ENCODE data around the gene NR2F1. TPM values are rescaled to one million over a fixed set of nuclear protein-coding genes. Genes with fewer than 3 reads are reported as not detected.

NR2F1 gene
- total RNA-seq, 6 experiments from 2014 or later = 21.1 to 27.5 (median 23.6) TPM

DNA sequence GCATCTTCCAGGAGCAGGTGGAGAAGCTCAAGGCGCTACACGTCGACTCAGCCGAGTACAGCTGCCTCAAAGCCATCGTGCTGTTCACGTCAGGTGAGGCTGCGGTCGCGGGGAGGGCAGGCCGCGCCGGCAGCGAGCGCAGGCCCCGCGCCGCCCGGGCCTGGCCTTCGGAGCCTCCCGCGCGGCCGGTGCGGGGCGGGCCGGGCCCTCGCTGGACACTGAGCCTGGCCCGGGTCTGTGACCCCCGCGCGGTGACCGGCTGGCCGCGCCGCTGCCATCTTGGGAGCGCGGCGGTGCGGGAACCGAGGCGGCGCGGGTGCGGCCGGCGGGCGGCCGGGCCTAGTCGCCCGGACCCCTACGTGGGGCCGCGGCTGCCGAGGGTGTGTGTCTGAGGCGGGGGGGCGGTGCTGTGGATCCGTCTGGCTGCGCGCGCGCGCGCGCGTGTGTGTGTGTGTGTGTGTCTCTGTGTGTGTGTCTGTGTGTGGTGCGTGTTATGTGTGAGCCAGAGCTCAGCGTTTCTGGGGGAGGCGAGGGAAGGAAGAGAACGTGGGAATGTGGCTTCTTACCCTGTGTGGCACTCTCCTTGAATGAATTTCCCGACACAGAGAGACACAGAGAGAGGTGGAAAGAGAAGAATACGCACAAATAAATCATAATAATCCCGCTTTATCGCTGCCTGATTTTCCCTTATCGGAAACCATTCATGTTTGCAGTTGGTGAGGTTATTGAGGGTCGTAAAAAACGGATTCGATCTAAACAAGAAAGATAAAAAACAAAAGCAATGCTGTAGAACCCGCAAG is 5.5 kb downstream of the NR2F1 start:
- Mint-ChIP-seq H3K27me3 (ENCODE audit: insufficient read depth) (no peaks in the 10 kb centered on the region; the same call in 1 of the 2 replicates), H3K4me3 (no peak overlapping the region), H3K36me3 (ENCODE audit: low read depth) (peaks cover 15% of the 10 kb centered on the region), H3K9me3 (peaks cover 3% of the 10 kb centered on the region; the same call in 1 of the 2 replicates), H3K27ac (no peak overlapping the region), H3K4me1 (ENCODE audit: low read depth) (peaks cover 42% of the 10 kb centered on the region)
- DNase-seq = no peak
- TF ChIP-seq, protein P1, sequence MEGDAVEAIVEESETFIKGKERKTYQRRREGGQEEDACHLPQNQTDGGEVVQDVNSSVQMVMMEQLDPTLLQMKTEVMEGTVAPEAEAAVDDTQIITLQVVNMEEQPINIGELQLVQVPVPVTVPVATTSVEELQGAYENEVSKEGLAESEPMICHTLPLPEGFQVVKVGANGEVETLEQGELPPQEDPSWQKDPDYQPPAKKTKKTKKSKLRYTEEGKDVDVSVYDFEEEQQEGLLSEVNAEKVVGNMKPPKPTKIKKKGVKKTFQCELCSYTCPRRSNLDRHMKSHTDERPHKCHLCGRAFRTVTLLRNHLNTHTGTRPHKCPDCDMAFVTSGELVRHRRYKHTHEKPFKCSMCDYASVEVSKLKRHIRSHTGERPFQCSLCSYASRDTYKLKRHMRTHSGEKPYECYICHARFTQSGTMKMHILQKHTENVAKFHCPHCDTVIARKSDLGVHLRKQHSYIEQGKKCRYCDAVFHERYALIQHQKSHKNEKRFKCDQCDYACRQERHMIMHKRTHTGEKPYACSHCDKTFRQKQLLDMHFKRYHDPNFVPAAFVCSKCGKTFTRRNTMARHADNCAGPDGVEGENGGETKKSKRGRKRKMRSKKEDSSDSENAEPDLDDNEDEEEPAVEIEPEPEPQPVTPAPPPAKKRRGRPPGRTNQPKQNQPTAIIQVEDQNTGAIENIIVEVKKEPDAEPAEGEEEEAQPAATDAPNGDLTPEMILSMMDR (IDR thresholded peaks at IDR 0.05) = no peak

DNA sequence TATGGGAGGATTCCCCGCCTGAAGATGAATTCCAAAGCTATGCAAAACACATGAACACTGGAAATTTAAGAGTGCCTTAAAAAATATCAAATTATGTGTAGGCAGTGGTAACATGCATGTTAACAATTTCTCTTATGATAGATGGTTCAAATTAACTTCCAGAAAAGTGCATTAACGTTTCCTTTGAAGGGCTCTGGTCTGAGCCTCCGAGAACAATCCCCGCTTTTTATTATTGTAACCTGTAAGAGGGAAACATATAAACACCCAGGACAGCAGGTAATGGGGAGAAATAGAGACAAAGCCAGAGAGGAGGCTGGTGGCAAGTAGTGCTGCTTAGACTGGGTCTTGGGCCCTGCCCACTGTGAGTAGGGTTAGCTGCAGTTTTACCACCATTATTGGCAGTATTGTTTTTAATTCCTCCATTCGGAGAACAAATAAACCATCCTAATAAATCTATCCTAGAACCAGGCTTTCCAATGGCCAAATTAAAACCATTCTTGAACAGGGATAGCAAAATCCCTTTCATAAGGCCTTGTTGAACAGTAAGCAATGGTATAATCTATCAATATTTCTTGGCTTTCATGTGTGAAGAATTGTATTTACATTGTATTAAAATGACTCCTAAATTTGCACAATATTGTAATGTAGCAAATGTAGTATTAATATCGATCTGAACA is 6.3 kb downstream of the NR2F1 start:
- H3K4me1 Mint-ChIP-seq (ENCODE audit: low read depth) = peaks cover 42% of the 10 kb centered on the region
- H3K9me3 Mint-ChIP-seq = peaks cover 3% of the 10 kb centered on the region; the same call in 1 of the 2 replicates
- TF ChIP-seq, protein P1 (IDR thresholded peaks at IDR 0.05) = no peak
- H3K36me3 Mint-ChIP-seq (ENCODE audit: low read depth) = peaks cover 22% of the 10 kb centered on the region
- H3K27me3 Mint-ChIP-seq (ENCODE audit: insufficient read depth) = no peaks in the 10 kb centered on the region; the same call in 1 of the 2 replicates
- no peak for DNase-seq
- no peak overlapping the region for H3K4me3 Mint-ChIP-seq
- H3K27ac Mint-ChIP-seq = no peak overlapping the region

DNA sequence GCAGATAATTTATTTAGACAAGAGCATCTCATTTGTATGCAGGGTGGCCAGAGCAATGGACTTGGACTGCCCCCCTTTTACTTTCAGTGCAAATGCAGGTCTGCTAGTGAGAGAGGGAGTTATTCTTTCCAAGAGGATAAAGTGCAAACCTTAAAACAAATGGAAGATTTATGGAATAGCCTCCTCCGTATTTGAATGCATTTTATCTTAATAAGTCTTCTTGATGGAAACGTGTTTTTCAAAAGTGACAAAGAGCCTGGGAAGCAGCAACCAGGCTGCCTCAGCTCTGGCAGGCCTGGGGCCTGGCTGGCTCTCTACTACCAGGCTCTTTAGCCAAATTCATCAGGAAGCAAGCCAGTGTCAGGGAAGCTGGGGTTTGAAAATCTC is 6.8 kb downstream of the NR2F1 start:
- Mint-ChIP-seq H3K36me3 (ENCODE audit: low read depth) (peaks cover 27% of the 10 kb centered on the region), H3K9me3 (peaks cover 3% of the 10 kb centered on the region; the same call in 1 of the 2 replicates), H3K4me3 (no peak overlapping the region), H3K4me1 (ENCODE audit: low read depth) (peaks cover 42% of the 10 kb centered on the region), H3K27ac (no peak overlapping the region), H3K27me3 (ENCODE audit: insufficient read depth) (no peaks in the 10 kb centered on the region; the same call in 1 of the 2 replicates)
- TF ChIP-seq, protein P1 (IDR thresholded peaks at IDR 0.05) = no peak
- no peak for DNase-seq

DNA sequence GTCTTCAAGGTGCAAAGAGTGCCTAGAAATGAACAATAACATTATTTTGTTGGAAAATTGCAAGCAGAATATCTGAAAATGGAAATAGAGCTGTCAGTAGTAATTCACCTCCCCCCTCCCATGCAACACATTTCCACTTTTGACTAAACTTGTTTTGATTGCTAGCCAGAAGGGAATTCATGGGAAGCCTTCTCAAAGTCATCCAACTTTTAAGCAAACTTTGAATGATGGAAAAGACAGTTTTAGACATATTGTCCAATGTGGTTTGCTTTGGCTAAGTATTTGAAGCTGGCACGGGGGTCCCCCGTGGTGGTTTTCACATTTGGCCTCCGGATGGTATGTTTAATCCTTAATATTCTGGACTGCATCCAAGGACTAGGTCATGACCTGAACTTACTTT is 7.5 kb downstream of the NR2F1 start:
- H3K36me3 Mint-ChIP-seq (ENCODE audit: low read depth) = peaks cover 26% of the 10 kb centered on the region
- no peaks in the 10 kb centered on the region; the same call in 1 of the 2 replicates for H3K27me3 Mint-ChIP-seq (ENCODE audit: insufficient read depth)
- H3K27ac Mint-ChIP-seq = no peak overlapping the region
- H3K4me3 Mint-ChIP-seq = no peak overlapping the region
- no peak for DNase-seq
- peaks cover 3% of the 10 kb centered on the region; the same call in 1 of the 2 replicates for H3K9me3 Mint-ChIP-seq
- TF ChIP-seq, protein P1 (IDR thresholded peaks at IDR 0.05) = no peak
- H3K4me1 Mint-ChIP-seq (ENCODE audit: low read depth) = peaks cover 42% of the 10 kb centered on the region

DNA sequence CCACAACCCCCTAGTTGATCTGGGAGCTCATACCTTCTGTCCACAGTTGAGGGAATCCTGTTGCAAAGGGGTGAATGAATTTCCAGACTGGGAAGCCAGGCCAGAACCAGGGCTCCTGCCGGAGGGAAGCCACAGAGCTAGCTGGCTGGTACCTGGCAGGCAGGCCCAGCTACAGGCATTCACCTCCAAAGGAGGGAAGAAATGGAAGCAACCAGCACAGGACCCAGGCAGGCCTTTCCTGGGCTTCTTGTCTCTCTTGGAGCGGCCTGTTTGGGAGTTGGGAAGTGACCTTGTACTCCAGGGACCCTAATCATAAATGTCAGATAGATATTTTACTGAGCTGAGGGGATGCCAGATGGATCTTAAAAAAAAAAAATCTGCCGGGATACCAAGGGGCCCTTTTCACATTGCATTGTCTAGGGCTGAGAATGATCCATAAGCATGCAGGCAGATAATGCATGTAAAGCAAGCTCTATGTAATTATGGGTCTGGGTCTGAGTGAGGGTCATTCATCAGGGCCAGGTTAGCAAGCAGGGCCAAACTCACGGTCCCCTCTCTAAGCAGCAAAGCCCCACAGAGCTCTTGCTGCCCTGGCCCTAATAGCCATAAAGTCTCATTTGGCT is 8.4 kb downstream of the NR2F1 start:
- DNase-seq = no peak
- peaks cover 31% of the 10 kb centered on the region for H3K36me3 Mint-ChIP-seq (ENCODE audit: low read depth)
- H3K27me3 Mint-ChIP-seq (ENCODE audit: insufficient read depth) = peaks cover 3% of the 10 kb centered on the region
- no peak overlapping the region for H3K27ac Mint-ChIP-seq
- H3K9me3 Mint-ChIP-seq = peaks cover 9% of the 10 kb centered on the region; the same call in 1 of the 2 replicates
- no peak overlapping the region for H3K4me3 Mint-ChIP-seq
- H3K4me1 Mint-ChIP-seq (ENCODE audit: low read depth) = peaks cover 34% of the 10 kb centered on the region
- TF ChIP-seq, protein P1 (IDR thresholded peaks at IDR 0.05) = no peak

Data from HFFc6 (cell line).